Measurements from ENCODE around the gene ARHGAP45.
"Not testable (repeated sequence)": the region's sequence is repeated elsewhere in the genome, so short reads cannot be mapped to it uniquely, and the experiment has no call there.

The ARHGAP45 gene

GRCh38 chr19:1020868-1021425, 46.0 kb upstream of the ARHGAP45 start, which contains the start of gene TMEM259:
TMEM259 (minus strand) TSS chr19:1021123; CDS start chr19:1020996, 127 bp downstream.
- H3K4me3 ChIP-seq (ENCODE audit: low read length), result peak within 1 kb of the TSS; percentile 94
- no peak for TF ChIP-seq CTCF (IDR thresholded peaks at IDR 0.05; ENCODE audit: insufficient read depth, low read depth, low read length, missing control alignments)
- DNase-seq (ENCODE audit: low read depth), result peak; percentile 98

DNA sequence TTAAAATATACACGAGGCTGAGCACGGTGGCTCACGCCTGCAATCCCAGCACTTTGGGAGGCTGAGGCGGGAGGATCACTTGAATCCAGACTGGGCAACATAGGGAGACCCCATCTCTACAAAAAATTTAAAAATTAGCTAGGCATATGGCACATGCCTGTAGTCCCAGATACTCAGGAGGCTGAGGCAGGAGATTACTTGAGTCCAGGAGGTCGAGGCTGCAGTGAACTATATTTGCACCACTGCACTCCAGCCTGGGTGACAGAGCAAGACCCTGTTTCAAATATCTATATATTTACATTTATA, 43.1 kb upstream of the ARHGAP45 start:
- H3K4me3 ChIP-seq (ENCODE audit: low read length); DNase-seq (ENCODE audit: low read depth): not testable (repeated sequence)

- not testable (repeated sequence) for DNase-seq (ENCODE audit: low read depth); H3K4me3 ChIP-seq (ENCODE audit: low read length)
Measured at GRCh38 chr19:1025080-1025479, 41.9 kb upstream of the ARHGAP45 start.

GRCh38 chr19:1025960-1026782, 40.8 kb upstream of the ARHGAP45 start, which contains the start of gene CNN2:
CNN2 (plus strand) TSS chr19:1026608; CDS start chr19:1026662, 54 bp downstream.
- H3K4me3 ChIP-seq (ENCODE audit: low read length), result peak within 1 kb of the TSS; percentile 97
- TF ChIP-seq CTCF (IDR thresholded peaks at IDR 0.05; ENCODE audit: insufficient read depth, low read depth, low read length, missing control alignments), result no peak
- DNase-seq (ENCODE audit: low read depth), result peak; percentile 81

DNA sequence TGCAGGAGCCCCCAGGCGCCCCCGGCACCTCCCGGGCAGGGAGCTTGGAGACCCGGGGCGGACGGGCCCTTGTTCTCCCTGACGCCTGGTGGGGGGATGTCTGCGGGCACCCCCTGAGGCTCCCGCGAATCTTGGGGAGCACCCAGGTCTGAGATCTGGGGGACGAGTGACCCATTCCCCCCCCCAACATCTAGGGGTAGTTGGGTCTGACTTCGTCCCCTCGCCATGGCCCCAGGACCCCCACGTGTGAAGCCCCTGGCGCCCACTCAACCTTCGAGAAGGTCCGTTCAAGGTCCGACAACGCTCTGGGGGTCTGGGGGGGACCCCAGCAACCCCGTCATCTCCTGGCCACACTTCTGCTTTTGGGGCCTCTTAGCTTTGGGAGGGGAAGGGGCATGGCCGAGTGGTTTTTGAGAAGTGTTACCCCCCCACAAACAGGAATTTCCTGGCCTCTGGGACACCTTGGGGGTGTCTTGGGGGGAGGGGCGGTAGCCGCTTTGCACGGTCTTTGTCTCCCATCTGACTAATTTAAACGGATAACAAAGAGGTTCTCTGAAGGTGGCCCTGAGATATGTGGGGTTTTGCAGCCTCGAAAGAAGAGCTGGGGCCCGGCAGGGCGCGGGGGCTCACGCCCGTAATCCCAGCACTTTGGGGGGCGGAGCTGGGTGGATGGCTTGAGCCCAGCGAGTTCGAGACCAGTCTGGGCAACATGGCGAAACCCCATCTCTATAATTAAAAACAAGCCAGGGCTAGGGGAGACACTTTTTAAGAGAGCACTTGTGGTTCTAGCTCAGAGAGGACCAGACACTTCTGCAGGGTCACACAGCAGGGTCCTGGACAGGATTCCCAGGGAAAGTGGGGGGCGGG, 40.0 kb upstream of the ARHGAP45 start:
- H3K4me3 ChIP-seq (ENCODE audit: low read length), result peak overlapping the region; percentile 97
- peak; percentile 29 for DNase-seq (ENCODE audit: low read depth)
- TF ChIP-seq CTCF (IDR thresholded peaks at IDR 0.05; ENCODE audit: insufficient read depth, low read depth, low read length, missing control alignments), result no peak

DNA sequence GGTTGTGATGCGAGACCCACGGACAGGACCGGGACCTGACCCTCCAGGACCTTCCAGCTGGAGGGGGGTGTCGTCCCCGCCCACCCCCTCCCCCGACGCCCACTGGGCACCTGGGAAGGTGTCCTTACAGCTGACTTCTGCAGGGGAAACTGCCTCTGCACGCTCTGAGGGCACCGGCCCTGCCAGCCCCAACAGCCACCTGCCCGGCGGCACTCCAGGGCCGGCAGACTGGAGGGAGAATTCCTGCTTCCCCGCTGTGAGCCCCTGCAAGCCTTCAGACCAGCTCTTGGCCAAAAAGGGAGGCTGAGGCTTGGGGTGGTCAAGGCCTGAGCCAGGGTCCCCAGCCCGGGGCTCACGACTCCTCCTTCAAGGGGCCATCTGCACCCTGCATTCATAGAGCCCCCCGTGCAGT, 39.3 kb upstream of the ARHGAP45 start:
- peak overlapping the region; percentile 97 for H3K4me3 ChIP-seq (ENCODE audit: low read length)
- TF ChIP-seq CTCF (IDR thresholded peaks at IDR 0.05; ENCODE audit: insufficient read depth, low read depth, low read length, missing control alignments), result no peak

DNA sequence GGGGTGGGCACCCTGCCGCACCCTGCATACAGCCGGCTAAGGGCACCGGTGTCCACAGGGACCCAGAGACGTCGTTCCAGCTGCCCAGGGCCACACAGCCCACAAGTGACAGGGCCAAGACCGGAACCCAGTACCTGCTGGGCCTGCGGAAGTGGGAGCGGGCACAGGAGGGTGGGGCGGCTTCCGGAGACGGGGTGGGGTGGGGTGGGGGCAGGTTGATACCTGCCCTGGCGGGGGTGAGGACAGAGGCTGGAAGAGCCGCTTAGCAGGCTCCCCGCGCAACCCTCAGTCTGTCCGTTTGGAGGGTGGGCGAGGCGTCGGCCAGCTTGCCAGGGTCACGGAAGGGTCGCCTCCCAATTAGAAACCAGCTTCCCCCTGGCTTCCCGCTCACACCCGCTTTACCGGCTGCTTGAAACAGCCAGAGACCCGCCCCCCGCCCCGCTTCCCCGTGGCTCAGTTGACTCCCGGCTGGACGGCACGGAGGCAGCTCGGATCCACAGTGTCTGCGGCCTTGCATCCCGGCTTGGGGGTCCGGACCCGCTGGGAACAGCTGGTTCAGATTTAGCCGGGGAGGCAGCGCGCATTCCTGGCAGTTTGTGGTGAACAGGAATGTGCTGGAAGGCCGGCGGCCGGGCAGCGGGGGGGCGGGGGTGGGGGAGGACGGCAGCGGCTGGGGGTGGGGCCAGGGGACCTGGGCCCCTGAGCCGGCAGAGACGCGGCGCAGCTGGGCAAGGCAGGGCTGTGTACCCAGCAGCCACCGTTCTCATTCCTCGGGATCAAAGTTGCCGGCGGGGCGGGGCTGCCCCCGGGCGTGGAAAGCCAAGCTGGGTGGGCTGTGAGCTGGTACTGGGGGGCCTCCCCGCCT, 38.7 kb upstream of the ARHGAP45 start:
- TF ChIP-seq CTCF (IDR thresholded peaks at IDR 0.05; ENCODE audit: insufficient read depth, low read depth, low read length, missing control alignments), result no peak
- DNase-seq (ENCODE audit: low read depth), result peak; percentile 92
- H3K4me3 ChIP-seq (ENCODE audit: low read length), result peak overlapping the region; percentile 97

More for the DNA sequence above, 39.3 kb upstream of the ARHGAP45 start:
- DNase-seq (ENCODE audit: low read depth), result peak; percentile 49

Measured in epithelial cell of esophagus (primary cell).